RWPE2 (cell line): ENCODE data around the gene GMPR2.
A peak's percentile ranks its signal among the peaks of the same experiment; 100 is the strongest.

Experiments used
- ATAC-seq: fragments of 200-7000 bp; cut with Tn5 transposase; 3 replicates; pipeline ENCODE4 v1.9.1; 2021; ENCODE audit warnings: low read depth
- DNase-seq: peaks from one replicate; pipeline ENCODE4 v3.0.0-alpha.2; 2020; ENCODE audit warnings: low spot score
- H3K27ac ChIP-seq: fragments of 450-650 bp; 2 replicates; pipeline ENCODE4 v1.5.1; 2017; ENCODE audit warnings: mild to moderate bottlenecking; ENCODE audit not compliant: poor library complexity, severe bottlenecking
- H3K27me3 ChIP-seq: fragments of 250-450 bp; sonication (Bioruptor Pico); 2 replicates; pipeline ENCODE4 v1.5.1; 2021; ENCODE audit warnings: mild to moderate bottlenecking, moderate library complexity; ENCODE audit not compliant: insufficient read depth, poor library complexity, severe bottlenecking
- H3K36me3 ChIP-seq: fragments of 250-450 bp; sonication (Bioruptor Pico); 2 replicates; pipeline ENCODE4 v1.5.1; 2020; ENCODE audit warnings: low read depth, mild to moderate bottlenecking, moderate library complexity
- H3K4me1 ChIP-seq: fragments of 250-450 bp; sonication (Bioruptor Pico); 2 replicates; pipeline ENCODE4 v1.5.1; 2021; ENCODE audit warnings: mild to moderate bottlenecking, moderate library complexity; ENCODE audit not compliant: insufficient read depth, poor library complexity, severe bottlenecking
- H3K4me3 ChIP-seq: fragments of 250-450 bp; sonication (Bioruptor Pico); 2 replicates; pipeline ENCODE4 v1.5.1; 2021; ENCODE audit warnings: mild to moderate bottlenecking, moderate library complexity; ENCODE audit not compliant: severe bottlenecking
- H3K9me3 ChIP-seq: fragments of 250-450 bp; sonication (Bioruptor Pico); 2 replicates; pipeline ENCODE4 v1.5.1; 2021; ENCODE audit warnings: mild to moderate bottlenecking, moderate library complexity; ENCODE audit not compliant: severe bottlenecking
- TF ChIP-seq, protein P1 (sequence below): fragments of 450-650 bp; IDR thresholded peaks from one replicate; pipeline ENCODE4 v1.5.1; 2017; ENCODE audit warnings: mild to moderate bottlenecking, moderate library complexity; ENCODE audit not compliant: poor library complexity, severe bottlenecking

Gene GMPR2

DNA sequence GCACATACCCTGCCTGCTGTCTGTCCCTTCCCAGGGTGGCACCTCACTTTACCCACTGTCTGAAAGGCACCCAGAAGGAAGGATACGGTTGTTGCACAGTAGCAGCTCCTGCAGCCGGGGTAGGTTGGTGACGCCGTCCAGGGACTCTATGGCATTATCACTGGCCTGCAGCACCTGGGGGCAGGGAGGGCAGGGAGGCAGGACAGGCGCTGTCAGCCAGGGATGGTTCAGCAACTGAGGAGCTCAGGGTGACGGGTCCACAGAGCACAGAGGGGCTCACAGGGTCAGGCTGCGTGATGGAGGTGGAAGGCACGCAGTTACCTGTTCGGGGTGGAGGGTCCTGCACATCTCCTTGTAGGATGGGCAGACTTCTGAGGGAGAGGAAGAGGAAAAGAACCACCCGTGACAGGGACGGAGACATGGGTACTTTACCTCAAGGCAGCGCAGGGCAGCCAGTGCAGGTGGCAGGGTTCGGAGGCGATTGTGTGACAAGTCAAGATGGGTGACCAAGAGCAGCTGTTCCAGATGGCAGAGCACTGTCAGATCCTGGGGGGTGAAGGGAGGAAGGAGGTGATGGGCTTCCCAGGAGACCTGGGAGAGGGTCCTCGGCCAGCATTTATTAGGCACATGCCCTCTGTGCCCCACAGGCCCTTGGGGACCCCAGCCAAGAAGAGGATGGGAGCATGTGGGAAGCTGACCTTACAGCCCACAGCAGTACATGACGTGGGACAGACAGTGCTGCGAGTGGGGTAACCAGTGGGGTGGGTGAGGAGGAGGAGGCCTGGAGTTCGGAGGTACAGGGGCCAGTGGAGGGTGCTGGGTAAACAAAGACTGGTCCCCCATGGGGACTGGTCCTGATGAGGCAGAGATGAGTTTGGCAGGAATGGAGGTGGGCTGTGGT, 33.9 kb downstream of the GMPR2 start:
- ATAC-seq (no peak), DNase-seq (no peak)
- no peaks in the 10 kb centered on the region for H3K9me3 ChIP-seq
- H3K27ac ChIP-seq = peak overlapping the region; percentile 88
- peaks cover 20% of the 10 kb centered on the region for H3K4me1 ChIP-seq
- TF ChIP-seq, protein P1, sequence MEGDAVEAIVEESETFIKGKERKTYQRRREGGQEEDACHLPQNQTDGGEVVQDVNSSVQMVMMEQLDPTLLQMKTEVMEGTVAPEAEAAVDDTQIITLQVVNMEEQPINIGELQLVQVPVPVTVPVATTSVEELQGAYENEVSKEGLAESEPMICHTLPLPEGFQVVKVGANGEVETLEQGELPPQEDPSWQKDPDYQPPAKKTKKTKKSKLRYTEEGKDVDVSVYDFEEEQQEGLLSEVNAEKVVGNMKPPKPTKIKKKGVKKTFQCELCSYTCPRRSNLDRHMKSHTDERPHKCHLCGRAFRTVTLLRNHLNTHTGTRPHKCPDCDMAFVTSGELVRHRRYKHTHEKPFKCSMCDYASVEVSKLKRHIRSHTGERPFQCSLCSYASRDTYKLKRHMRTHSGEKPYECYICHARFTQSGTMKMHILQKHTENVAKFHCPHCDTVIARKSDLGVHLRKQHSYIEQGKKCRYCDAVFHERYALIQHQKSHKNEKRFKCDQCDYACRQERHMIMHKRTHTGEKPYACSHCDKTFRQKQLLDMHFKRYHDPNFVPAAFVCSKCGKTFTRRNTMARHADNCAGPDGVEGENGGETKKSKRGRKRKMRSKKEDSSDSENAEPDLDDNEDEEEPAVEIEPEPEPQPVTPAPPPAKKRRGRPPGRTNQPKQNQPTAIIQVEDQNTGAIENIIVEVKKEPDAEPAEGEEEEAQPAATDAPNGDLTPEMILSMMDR = no peak
- H3K27me3 ChIP-seq = no peaks in the 10 kb centered on the region
- no peak overlapping the region for H3K4me3 ChIP-seq
- peaks cover 34% of the 10 kb centered on the region for H3K36me3 ChIP-seq

DNA sequence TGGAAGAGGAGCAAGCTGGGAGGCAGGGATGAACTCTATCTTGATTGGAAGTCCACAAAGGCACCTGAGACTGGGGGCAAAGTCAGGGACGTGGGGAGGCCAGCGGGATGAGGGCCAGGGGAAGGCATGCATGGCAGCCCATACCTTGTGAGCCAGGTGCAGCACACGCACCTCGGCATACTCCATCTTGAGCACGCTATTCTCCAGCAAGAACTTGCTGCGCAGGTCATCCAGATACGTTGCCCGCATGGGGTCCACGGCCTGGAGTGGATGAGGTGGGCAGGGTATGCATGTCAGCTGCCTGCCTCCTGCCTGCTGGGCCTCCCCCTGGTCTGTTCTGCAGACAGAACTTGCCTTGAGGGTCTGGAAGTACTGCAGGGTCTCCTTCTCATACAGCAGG, 34.8 kb downstream of the GMPR2 start:
- no peaks in the 10 kb centered on the region for H3K9me3 ChIP-seq
- ATAC-seq (no peak), DNase-seq (no peak)
- no peak overlapping the region for H3K27ac ChIP-seq
- peaks cover 34% of the 10 kb centered on the region for H3K36me3 ChIP-seq
- H3K4me1 ChIP-seq = peaks cover 29% of the 10 kb centered on the region
- TF ChIP-seq, protein P1 = no peak
- H3K27me3 ChIP-seq = no peaks in the 10 kb centered on the region
- H3K4me3 ChIP-seq = no peak overlapping the region

DNA sequence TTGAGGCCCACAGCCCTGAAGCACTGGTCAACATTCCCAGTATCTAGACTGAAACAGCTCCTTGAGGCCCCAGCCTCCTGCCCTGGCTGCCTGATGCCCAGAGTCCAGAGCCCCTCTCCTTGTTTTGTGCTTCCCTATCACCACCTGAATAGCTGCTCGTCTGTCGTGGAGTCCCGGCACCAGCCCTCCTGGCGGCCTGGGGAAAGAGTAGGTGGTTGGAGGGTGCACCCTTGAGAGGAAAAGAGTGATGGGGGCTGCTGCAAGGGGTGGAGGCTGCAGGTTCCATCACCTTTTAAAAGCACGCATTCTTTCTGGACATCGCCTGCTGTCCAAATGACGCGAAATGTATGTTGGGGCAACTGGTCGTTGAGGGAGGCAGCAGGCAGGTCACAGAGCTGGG, 35.5 kb downstream of the GMPR2 start:
- H3K9me3 ChIP-seq = no peaks in the 10 kb centered on the region
- no peak overlapping the region for H3K4me3 ChIP-seq
- ATAC-seq (no peak), DNase-seq (no peak)
- no peak overlapping the region for H3K27ac ChIP-seq
- H3K36me3 ChIP-seq = peaks cover 34% of the 10 kb centered on the region
- peaks cover 33% of the 10 kb centered on the region for H3K4me1 ChIP-seq
- H3K27me3 ChIP-seq = no peaks in the 10 kb centered on the region
- TF ChIP-seq, protein P1 = no peak

DNA sequence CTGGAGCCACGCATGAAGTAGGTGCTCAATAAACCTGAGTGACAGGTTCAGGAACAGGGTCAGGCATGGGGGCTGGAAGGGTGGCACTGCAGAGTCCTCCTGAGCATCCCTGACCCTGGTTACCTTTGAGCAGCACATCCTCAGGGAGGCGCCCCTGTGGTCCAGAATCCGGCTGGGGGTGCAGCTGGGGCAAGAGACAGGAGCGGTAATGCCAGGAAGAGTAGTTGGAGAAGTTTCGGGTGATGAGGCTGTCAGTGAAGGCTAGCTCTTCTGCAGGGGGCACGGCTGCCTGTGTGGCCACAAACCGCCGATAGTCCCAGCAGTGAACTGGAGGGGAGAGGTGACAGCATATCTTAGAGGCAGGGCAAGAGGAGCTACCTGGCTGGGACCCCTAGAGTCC, 36.6 kb downstream of the GMPR2 start:
- peaks cover 32% of the 10 kb centered on the region for H3K4me1 ChIP-seq
- ATAC-seq = no peak
- H3K27ac ChIP-seq = no peak overlapping the region
- TF ChIP-seq, protein P1 = no peak
- no peaks in the 10 kb centered on the region for H3K27me3 ChIP-seq
- H3K36me3 ChIP-seq = peaks cover 34% of the 10 kb centered on the region
- H3K9me3 ChIP-seq = no peaks in the 10 kb centered on the region
- DNase-seq = no peak
- no peak overlapping the region for H3K4me3 ChIP-seq
